SJCRH30 (cell line): ENCODE data around the gene GRM8. TPM values are rescaled to one million over a fixed set of nuclear protein-coding genes. Genes with fewer than 3 reads are reported as not detected.

Experiments
- DNase-seq, 2 experiments: peaks; one replicate each; pipeline ENCODE4 v3.0.0-alpha.2; 2015 to 2020
- H3K27ac ChIP-seq: fragments of 250-450 bp; sonication (Bioruptor Pico); 2 replicates; pipeline ENCODE4 v1.5.1; 2020; ENCODE audit warnings: mild to moderate bottlenecking, moderate library complexity
- H3K27me3 ChIP-seq: fragments of 250-450 bp; sonication (Bioruptor Pico); 2 replicates; pipeline ENCODE4 v1.5.1; 2020; ENCODE audit warnings: mild to moderate bottlenecking, moderate library complexity
- H3K36me3 ChIP-seq: fragments of 250-450 bp; sonication (Bioruptor Pico); 2 replicates; pipeline ENCODE4 v1.5.1; 2020; ENCODE audit warnings: mild to moderate bottlenecking, moderate library complexity
- H3K4me1 ChIP-seq: fragments of 250-450 bp; sonication (Bioruptor Pico); 2 replicates; pipeline ENCODE4 v1.5.1; 2020; ENCODE audit warnings: mild to moderate bottlenecking, moderate library complexity
- H3K4me3 ChIP-seq: fragments of 250-450 bp; sonication (Bioruptor Pico); 2 replicates; pipeline ENCODE4 v1.5.1; 2020; ENCODE audit warnings: mild to moderate bottlenecking, moderate library complexity
- H3K9me3 ChIP-seq: fragments of 250-450 bp; sonication (Bioruptor Pico); replicated peaks from 2 replicates; pipeline ENCODE4 v1.5.1; 2020; ENCODE audit warnings: mild to moderate bottlenecking, moderate library complexity
- total RNA-seq: library from RNA; depleted of rRNA; stranded (reverse); fragments of >200 nt; shearing (Covaris generic); gene quantifications from 2 replicates; pipeline ENCODE4 v1.2.3, GENCODE V29; 2014; rRNA removed

GRM8 gene
- total RNA-seq, 1 experiment from 2014 or later = 0.36 TPM

DNA sequence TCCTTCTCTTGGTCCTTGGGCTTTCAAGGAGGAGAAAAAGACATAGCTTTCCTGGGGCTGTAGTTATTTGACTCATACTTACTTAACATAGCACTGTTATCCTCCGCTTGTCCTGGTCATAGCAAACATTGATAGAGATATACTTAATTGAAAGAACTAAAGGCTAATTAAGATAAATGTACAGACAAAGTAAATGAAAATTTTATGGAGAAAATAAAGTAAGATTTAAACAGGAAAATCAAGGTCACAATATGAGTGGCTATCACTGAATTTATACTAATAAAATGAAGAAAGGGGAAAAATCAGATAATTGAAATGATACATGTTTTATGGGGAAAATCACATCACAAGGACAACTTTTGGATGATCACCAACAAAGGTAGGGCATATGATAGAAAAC lies 849.7 kb downstream of the GRM8 start:
- no peak for DNase-seq
- Histone ChIP-seq H3K9me3 (no peaks in the 10 kb centered on the region), H3K4me1 (peaks cover 7% of the 10 kb centered on the region; the same call in 1 of the 2 replicates), H3K36me3 (no peaks in the 10 kb centered on the region), H3K27ac (no peak overlapping the region), H3K4me3 (no peak overlapping the region), H3K27me3 (no peaks in the 10 kb centered on the region)

DNA sequence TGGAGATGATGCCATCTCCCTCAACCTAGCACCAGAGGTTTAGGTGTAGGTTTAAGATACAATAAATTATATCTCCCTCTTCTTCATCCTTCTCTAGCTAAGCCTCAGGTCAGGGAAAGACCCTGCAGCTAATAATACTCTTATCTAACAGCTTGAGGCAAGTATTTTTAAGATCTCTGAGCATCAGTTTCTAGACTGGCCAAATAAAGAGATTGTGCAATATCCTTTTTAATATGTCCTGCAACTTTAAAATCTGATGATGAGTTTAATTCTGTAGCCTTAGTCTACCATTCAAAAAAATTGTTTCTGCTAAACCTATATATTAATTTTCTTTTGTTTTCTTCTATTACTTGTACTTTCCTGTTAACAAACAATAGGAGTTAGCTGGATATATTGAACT lies 850.8 kb downstream of the GRM8 start:
- Histone ChIP-seq H3K27me3 (no peaks in the 10 kb centered on the region), H3K9me3 (no peaks in the 10 kb centered on the region), H3K36me3 (no peaks in the 10 kb centered on the region), H3K4me1 (peaks cover 7% of the 10 kb centered on the region; the same call in 1 of the 2 replicates), H3K4me3 (no peak overlapping the region), H3K27ac (no peak overlapping the region)
- no peak for DNase-seq

DNA sequence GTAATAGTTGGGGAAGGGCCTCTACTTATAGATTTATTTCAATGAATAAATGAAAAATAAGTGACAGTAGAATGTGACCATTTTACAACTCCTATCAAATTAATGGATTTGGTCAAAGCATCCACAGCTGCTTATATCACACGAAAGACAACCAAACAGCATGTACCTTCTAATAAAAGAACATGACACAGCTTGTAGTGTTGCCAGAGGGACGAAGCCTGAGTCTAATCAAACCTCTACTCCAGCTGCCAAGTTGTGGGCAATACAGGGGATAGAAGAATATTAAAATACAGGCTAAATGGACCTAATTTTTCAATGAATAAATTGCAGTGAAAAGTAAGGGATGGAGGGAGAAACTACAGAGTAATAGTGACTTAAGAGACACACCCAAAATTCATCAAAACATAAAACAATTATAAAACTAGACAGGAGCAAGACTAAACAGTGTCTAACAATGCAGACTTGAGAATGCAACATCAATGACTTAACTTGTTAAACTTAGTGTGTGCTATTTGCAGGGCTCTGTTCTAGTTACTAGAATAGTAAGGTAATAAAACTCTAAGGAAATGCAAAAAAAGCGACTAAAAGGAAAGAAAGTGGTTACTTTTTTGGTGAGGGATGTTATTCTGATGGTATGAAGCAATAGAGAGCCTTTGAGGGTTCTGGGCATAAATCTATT lies 853.8 kb downstream of the GRM8 start:
- no peak overlapping the region for H3K4me3 ChIP-seq
- H3K4me1 ChIP-seq = peaks cover 7% of the 10 kb centered on the region; the same call in 1 of the 2 replicates
- H3K27ac ChIP-seq = no peak overlapping the region
- no peak for DNase-seq
- H3K9me3 ChIP-seq = no peaks in the 10 kb centered on the region
- H3K27me3 ChIP-seq = no peaks in the 10 kb centered on the region
- H3K36me3 ChIP-seq = no peaks in the 10 kb centered on the region

DNA sequence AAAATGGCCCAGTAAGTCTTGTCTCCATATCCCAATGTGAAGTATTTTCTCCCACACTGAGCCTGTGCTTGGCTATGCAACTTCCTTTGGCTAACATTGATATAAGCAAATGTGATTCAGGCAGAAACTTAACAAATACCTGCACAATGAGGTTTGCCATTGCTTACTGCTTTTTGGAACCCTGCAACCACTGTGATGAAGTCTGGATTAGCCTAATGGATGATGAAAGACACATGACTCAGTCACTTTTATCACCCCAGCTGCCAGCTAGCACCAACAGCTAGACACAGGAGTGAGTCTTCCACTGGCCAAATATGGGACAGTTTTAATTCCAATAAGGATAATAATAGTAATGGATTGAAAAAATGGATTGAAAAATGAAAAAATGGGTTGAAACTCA lies 854.5 kb downstream of the GRM8 start:
- peak; percentile 15 to 18 for DNase-seq
- Histone ChIP-seq H3K27ac (no peak overlapping the region), H3K9me3 (no peaks in the 10 kb centered on the region), H3K27me3 (no peaks in the 10 kb centered on the region), H3K4me3 (no peak overlapping the region), H3K4me1 (peaks cover 7% of the 10 kb centered on the region; the same call in 1 of the 2 replicates), H3K36me3 (no peaks in the 10 kb centered on the region)

DNA sequence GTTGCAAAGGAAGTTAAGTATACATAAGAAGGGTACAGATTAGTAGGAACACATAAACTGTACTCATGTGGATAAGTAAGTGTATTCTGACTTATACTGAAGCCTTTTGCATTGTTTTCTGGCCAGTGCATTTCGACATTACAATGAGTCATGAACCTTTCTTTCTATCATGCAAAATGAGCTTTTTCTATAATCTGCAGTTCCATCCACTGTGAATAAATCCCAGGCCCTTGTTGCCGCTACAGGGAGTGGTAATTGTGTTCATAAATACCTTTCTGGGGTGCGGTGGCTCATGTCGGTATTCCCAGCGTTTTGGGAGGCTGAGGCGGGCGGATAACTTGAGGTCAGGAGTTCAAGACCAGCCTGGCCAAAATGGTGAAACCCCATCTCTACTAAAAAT lies 858.3 kb downstream of the GRM8 start:
- Histone ChIP-seq H3K4me1 (peaks cover 7% of the 10 kb centered on the region; the same call in 1 of the 2 replicates), H3K9me3 (no peaks in the 10 kb centered on the region), H3K27me3 (no peaks in the 10 kb centered on the region), H3K4me3 (no peak overlapping the region), H3K36me3 (no peaks in the 10 kb centered on the region), H3K27ac (no peak overlapping the region)
- no peak for DNase-seq

Other genes with a start within 250 kb of the GRM8 start
- 25.5 and 30.1 TPM in 2 replicates for gene ZNF800, start 139.8 kb upstream of the GRM8 start, total RNA-seq